Smooth muscle cell (in vitro differentiated cells): Measurements from ENCODE around the gene NUAK2. TPM values are rescaled to one million over a fixed set of nuclear protein-coding genes. Genes with fewer than 3 reads are reported as not detected.
"Not testable (repeated sequence)": the region's sequence is repeated elsewhere in the genome, so short reads cannot be mapped to it uniquely, and the experiment has no call there.

Experiments used
- DNase-seq: peaks from one replicate; lab custom pipeline; 2025; ENCODE audit not compliant: unreplicated experiment; lab: John Stamatoyannopoulos, UW
- H2AFZ ChIP-seq: fragments of 200-600 bp; sonication (generic); 2 replicates; pipeline ENCODE4 v1.6.0; 2016; ENCODE audit warnings: antibody characterized with exemption, low read depth, mild to moderate bottlenecking
- H3F3A ChIP-seq: fragments of 200-600 bp; sonication (generic); 2 replicates; pipeline ENCODE4 v1.6.0; 2017; ENCODE audit warnings: antibody characterized with exemption, low read depth
- H3K27ac ChIP-seq: fragments of 200-600 bp; sonication (generic); 2 replicates; pipeline ENCODE4 v1.5.1; 2016; ENCODE audit warnings: low read depth, mild to moderate bottlenecking
- H3K27me3 ChIP-seq: fragments of 200-600 bp; sonication (generic); 2 replicates; pipeline ENCODE4 v1.6.1; 2016; ENCODE audit warnings: low read depth, mild to moderate bottlenecking
- H3K36me3 ChIP-seq: fragments of 200-600 bp; sonication (generic); 2 replicates; pipeline ENCODE4 v1.5.1; 2016; ENCODE audit warnings: low read depth
- H3K4me1 ChIP-seq: fragments of 200-600 bp; sonication (generic); 2 replicates; pipeline ENCODE4 v1.5.1; 2016; ENCODE audit warnings: low read depth
- H3K4me2 ChIP-seq: fragments of 200-600 bp; sonication (generic); 2 replicates; pipeline ENCODE4 v1.6.0; 2016; ENCODE audit warnings: mild to moderate bottlenecking
- H3K4me3 ChIP-seq: fragments of 200-600 bp; sonication (generic); 2 replicates; pipeline ENCODE4 v1.5.1; 2016; ENCODE audit warnings: mild to moderate bottlenecking
- H3K79me2 ChIP-seq: fragments of 200-600 bp; sonication (generic); 2 replicates; pipeline ENCODE4 v1.6.0; 2016; ENCODE audit warnings: low read depth, mild to moderate bottlenecking
- H3K9ac ChIP-seq: fragments of 200-600 bp; sonication (generic); 2 replicates; pipeline ENCODE4 v1.6.0; 2016; ENCODE audit warnings: low read depth
- H3K9me3 ChIP-seq: fragments of 200-600 bp; sonication (generic); replicated peaks from 2 replicates; pipeline ENCODE4 v1.5.1; 2016; ENCODE audit warnings: low read depth
- H4K20me1 ChIP-seq: fragments of 200-600 bp; sonication (generic); 2 replicates; pipeline ENCODE4 v1.6.0; 2016; ENCODE audit warnings: low read depth
- CTCF ChIP-seq: fragments of 200-600 bp; sonication (generic); IDR thresholded peaks from 2 replicates; pipeline ENCODE4 v1.5.1; 2017; ENCODE audit warnings: borderline replicate concordance, mild to moderate bottlenecking, antibody characterized with exemption; ENCODE audit not compliant: insufficient read depth, poor library complexity, severe bottlenecking
- WGBS: methylation state at CpG from one replicate; pipeline ENCODE4 v1.1.7; 2016; ENCODE audit warnings: low lambda C conversion rate; 5-methylcytosine and 5-hydroxymethylcytosine counted together
- polyA plus RNA-seq: library from polyadenylated mRNA; unstranded; fragments of >200 nt; fragmentation: Nextera tagmentation; extraction: Ambion mirVana; gene quantifications from 2 replicates; pipeline ENCODE4 v1.2.1, GENCODE V29; 2016
- total RNA-seq: library from RNA; depleted of rRNA; stranded (reverse); fragments of >200 nt; gene quantifications from 2 replicates; pipeline ENCODE4 v1.2.3, GENCODE V29; 2014

NUAK2 gene
- total and polyA plus RNA-seq, 2 experiments from 2014 or later, result 11.3 to 15.8 TPM

- DNase-seq, result no peak
- Histone ChIP-seq H3K36me3 (no peaks in the 10 kb centered on the region), H2AFZ (peak overlapping the region; percentile 61), H3K9ac (no peak overlapping the region), H3K27ac (no peak overlapping the region), H3K9me3 (no peaks in the 10 kb centered on the region), H3K4me1 (peaks cover under 1% of the 10 kb centered on the region), H3K79me2 (no peaks in the 10 kb centered on the region), H3K27me3 (no peaks in the 10 kb centered on the region), H3F3A (peaks cover 6% of the 10 kb centered on the region), H3K4me3 (no peak overlapping the region), H4K20me1 (no peaks in the 10 kb centered on the region), H3K4me2 (no peak overlapping the region)
- WGBS, result 31% methylated on average over 8 of the region's 8 CpGs
- TF ChIP-seq CTCF, result no peak
Observed at GRCh38 chr1:205365945-205366463, 44.5 kb upstream of the NUAK2 start.

GRCh38 chr1:205365086-205365485 is 43.5 kb upstream of the NUAK2 start:
- not testable (repeated sequence) for H3K27ac ChIP-seq, H3K9me3 ChIP-seq, H3K9ac ChIP-seq, H3K79me2 ChIP-seq, H3K36me3 ChIP-seq, H3K4me2 ChIP-seq, H4K20me1 ChIP-seq, H3K27me3 ChIP-seq, H2AFZ ChIP-seq, H3K4me1 ChIP-seq, H3K4me3 ChIP-seq, DNase-seq, H3F3A ChIP-seq
- 90% methylated on average over 8 of the region's 8 CpGs for WGBS

GRCh38 chr1:205360891-205361290 is 39.3 kb upstream of the NUAK2 start:
- Histone ChIP-seq H3K9ac (no peak overlapping the region), H3K27me3 (no peaks in the 10 kb centered on the region), H3K4me3 (no peak overlapping the region), H3K79me2 (no peaks in the 10 kb centered on the region), H3K4me2 (no peak overlapping the region), H3K36me3 (no peaks in the 10 kb centered on the region), H3K4me1 (peaks cover 34% of the 10 kb centered on the region), H3K9me3 (no peaks in the 10 kb centered on the region), H3F3A (no peaks in the 10 kb centered on the region), H3K27ac (no peak overlapping the region), H4K20me1 (no peaks in the 10 kb centered on the region), H2AFZ (no peak overlapping the region)
- 85% methylated on average over 4 of the region's 4 CpGs for WGBS
- TF ChIP-seq CTCF, result no peak
- no peak for DNase-seq

- Histone ChIP-seq H3K4me1 (peaks cover 34% of the 10 kb centered on the region), H3K27ac (no peak overlapping the region), H3K9me3 (no peaks in the 10 kb centered on the region), H3K4me3 (no peak overlapping the region), H3K79me2 (no peaks in the 10 kb centered on the region), H3K9ac (no peak overlapping the region), H3F3A (no peaks in the 10 kb centered on the region), H3K36me3 (no peaks in the 10 kb centered on the region), H3K27me3 (no peaks in the 10 kb centered on the region), H4K20me1 (no peaks in the 10 kb centered on the region), H3K4me2 (no peak overlapping the region), H2AFZ (peak overlapping the region; percentile 5)
- 51% methylated on average over 11 of the region's 11 CpGs for WGBS
- TF ChIP-seq CTCF, result no peak
- no peak for DNase-seq
Observed at GRCh38 chr1:205359771-205360565, 38.4 kb upstream of the NUAK2 start.
